Measurements from ENCODE around the gene ANKRD13D.

ANKRD13D gene

DNA sequence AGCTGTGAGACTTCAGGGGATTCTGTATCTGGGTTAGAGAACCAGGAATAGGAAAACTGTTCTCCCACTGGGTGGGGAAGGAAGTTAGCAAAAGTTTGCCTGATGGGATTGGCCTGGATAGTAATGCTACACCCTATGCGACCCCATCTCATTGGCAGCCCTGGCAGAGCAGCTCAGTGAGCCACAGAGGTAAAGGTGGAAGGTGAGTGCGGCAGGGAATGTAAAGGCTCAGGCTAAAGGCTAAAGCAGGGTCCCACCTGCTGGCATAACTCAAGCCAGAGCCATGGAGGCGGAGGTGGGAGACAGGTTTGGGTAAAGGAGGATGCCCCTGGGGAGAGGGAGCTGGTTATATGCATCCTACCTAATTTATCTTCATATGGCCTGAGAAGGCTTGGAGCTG lies 32.9 kb downstream of the ANKRD13D start:
- no peak for DNase-seq

GRCh38 chr11:67323526-67323925 lies 34.4 kb downstream of the ANKRD13D start:
- DNase-seq = no peak

DNA sequence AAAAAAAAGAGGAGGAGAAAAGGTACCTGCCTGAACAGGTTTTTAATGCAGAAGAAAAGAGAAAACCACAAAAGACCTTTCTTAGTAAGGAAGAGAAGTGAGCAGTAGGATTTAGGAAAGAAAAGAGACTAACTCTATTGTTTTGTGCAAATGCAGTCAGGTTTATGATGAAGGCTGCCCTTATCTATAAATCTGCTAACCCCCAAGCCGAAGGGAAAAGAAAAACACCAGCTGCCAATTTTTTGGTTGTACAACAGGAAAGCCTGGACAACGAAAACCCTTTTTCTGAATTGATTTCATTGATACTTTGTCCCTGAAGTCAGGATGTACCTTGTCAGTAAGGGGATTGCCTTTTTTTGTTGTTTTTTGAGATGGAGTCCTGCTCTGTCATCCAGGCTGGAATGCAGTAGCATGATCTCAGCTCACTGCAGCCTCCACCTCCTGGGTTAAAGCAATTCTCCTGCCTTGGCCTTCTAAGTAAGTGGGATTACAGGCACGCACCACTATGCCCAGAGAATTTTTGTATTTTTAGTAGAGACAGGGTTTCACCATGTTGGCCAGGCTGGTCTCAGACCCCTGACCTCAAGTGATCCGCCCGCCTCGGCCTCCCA lies 43.1 kb downstream of the ANKRD13D start:
- DNase-seq = no peak

DNA sequence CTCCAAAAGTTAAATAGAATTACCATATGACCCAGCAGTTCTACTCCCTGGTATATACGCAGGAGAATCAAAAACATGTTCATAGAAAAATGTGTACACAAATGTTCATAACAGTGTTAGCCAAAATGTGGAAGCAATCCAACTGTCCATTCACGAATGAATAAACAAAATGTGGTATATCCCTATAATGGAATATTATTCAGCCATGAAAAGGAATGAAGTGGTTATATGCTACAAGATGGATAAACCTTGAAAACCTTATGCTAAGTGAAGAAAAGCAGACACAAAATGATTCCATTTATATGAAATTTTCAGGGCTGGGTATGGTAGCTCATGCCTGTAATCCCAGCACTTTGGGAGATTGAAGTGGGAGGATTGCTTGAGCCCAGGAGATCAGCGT lies 48.2 kb downstream of the ANKRD13D start:
- no peak for DNase-seq

- no peak for DNase-seq
Observed at GRCh38 chr11:67344264-67344663, 55.2 kb downstream of the ANKRD13D start.

DNA sequence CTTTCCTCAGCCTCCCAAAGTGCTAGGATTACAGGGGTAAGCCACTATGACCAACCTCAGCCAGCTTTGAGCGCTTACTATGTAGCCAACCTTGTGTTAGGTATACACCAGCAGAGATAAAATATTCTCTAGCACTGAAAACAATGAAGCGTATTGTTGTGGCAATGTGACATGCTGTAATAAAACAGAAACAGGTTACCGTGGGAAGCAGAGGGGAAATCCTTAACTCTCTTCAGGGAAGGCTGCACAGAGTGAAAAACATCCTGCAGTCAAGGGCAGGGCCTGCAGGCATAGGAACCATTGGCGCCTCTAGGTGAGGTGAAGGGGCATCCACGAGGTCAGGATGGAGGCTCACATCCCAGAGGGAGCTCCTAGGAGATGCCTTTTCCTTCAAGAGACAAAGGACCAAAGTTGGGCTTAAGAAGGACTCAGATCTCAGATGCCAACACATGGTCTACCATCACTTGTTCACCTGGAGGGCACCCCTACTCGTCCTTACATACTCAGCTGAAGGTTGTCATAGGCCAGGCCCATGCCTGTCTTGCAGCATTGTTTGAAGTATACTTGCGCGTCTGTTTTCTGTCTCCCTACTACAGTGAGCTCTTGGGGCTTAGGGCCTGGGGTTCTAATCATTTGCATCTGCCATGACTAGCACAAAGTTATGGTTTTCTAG lies 56.3 kb downstream of the ANKRD13D start:
- DNase-seq = no peak

- no peak for DNase-seq
Observed at GRCh38 chr11:67345920-67346819, 57.1 kb downstream of the ANKRD13D start.

- DNase-seq = no peak
Observed at GRCh38 chr11:67347964-67348749, 59.1 kb downstream of the ANKRD13D start.

DNA sequence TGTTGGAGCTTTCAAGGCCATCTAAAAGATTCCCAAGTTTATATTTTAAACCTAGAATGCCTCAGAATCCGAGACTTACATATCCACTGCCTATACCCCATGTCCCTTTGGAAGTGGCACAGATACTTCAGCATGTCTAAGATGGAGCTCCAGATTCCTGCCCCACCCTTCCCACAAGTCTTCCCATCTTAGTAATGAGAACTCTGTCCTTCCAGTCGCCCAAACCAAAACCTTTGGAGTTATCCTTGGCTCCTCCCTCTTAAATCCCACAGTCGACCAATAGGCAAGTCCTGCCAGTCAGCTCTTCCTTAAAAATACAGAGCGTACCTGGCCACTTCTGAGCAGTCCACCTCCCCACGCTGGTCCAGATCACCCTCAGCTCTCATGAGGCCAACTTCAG lies 59.9 kb downstream of the ANKRD13D start:
- no peak for DNase-seq

- no peak for DNase-seq
Observed at GRCh38 chr11:67349457-67349856, 60.4 kb downstream of the ANKRD13D start.

DNA sequence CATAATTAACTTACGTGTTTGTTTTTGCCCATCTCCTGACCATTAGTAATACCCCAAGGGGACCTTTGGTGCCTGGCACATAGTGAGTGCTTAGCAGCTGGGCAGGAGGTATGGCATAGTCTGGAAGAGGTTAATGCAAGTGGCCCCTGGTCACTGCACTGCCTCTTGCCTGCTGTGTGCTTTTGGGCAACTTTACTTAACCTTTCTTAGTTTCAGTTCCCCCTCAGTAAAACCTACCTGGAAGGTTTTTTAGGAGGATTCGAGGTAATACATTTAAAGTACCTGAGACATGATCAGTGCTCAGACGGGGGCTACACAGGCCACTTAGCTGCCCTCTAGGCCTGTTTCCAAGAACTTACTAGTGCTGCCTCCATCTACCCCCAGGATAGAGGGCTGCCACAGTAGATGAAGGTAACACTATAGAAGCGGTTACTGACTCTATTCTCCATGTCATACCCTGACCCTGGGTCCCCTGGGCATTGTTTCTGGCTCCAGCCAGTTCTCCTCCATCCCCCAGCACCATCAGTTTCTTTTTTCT lies 60.9 kb downstream of the ANKRD13D start:
- DNase-seq = no peak

DNA sequence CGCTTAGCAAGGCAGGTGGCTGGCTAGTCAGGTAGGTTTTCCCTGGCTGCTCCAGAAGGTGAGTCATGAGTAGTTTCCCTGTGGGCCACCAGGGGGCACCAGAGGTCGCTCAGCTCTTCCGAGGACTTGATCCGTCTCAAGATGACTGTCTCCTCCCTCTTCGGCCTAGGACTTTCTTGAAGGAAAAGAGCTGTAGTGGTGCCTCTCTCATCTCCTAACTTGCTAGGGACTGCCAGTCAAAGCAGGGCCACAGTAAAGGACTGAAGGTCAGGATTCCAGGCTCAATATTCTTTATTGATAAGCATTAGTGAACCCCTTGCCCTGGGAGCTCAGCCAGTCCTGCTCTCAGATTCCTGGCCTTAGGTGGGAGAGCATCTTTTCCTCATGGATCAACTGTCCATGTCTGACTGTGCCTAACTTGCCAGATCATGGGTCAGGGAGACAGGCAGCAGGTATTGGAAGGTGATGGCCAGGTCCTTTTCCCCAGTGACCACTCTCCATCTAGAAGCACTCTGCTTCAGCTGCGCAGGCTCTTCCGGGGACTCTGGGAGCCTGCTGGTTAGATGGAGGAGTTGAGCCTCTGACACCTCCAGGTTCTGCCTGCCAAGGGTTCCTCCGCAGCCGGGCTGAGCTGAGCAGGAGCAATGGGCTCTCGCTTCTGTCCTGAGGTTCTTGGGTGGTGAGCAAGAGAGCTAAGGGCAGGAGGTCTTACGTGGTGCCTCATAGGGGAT lies 62.3 kb downstream of the ANKRD13D start:
- peak; percentile 65 for DNase-seq
